Pancreas (tissue), 10 donors: ENCODE data around the gene RAMP3. TPM values are rescaled to one million over a fixed set of nuclear protein-coding genes. Genes with fewer than 3 reads are reported as not detected.
"Not testable (repeated sequence)": the region's sequence is repeated elsewhere in the genome, so short reads cannot be mapped to it uniquely, and the experiment has no call there.

Experiments used
- ATAC-seq, 4 donors: fragments of 200-7000 bp; cut with Tn5 transposase; one replicate each; pipeline versions ENCODE4 v1.8.0 to v1.9.1; 2020; ENCODE audit warnings: mild to moderate bottlenecking in 4 of 4, moderate library complexity in 4 of 4
- DNase-seq, 6 donors: peaks; one replicate each; pipeline ENCODE4 v3.0.0-alpha.2; 2020
- FAIRE-seq: peaks from 2 replicates; lab custom pipeline; 2012; peaks lifted over from hg19 to GRCh38; lab: Jason Lieb, UNC
- H3K27ac ChIP-seq, 4 donors: fragments of 200-600 bp; sonication (generic); 1 replicate in 3 of 4; 2 replicates in 1 of 4; pipeline versions ENCODE4 v1.5.0 to v1.8.0; 2020
- H3K27me3 ChIP-seq, 4 donors: fragments of 200-600 bp; one replicate each; pipeline ENCODE4 v1.8.0; 2021
- H3K36me3 ChIP-seq, 3 donors: fragments of 200-600 bp; sonication (generic) in 1 of 3; one replicate each; pipeline versions ENCODE4 v1.5.0 to v1.8.0; 2020 to 2021
- H3K4me1 ChIP-seq, 3 donors: fragments of 200-600 bp; one replicate each; pipeline ENCODE4 v1.8.0; 2021
- H3K4me3 ChIP-seq, 4 donors: fragments of 200-600 bp; sonication (generic) in 2 of 4; one replicate each; pipeline versions ENCODE4 v1.5.0 to v1.8.0; 2020 to 2021
- H3K9me3 ChIP-seq, 4 donors: fragments of 200-600 bp; one replicate each; pipeline ENCODE4 v1.8.0; 2021
- WGBS, 2 donors: extraction: QIAGEN DNeasy Blood & Tissue Kit; methylation state at CpG; one replicate each; pipeline ENCODE4 v1.1.7; 2013; 5-methylcytosine and 5-hydroxymethylcytosine counted together
- intact Hi-C, 3 donors: fragments of 100-400 bp; cut with DNase I; formaldehyde crosslinking; loops; one replicate each; pipeline versions ENCODE4 v1.11.1 to v1.14.2; 2022
- polyA plus RNA-seq, 2 donors: library from polyadenylated mRNA; stranded (reverse); fragments of 200-250 nt; gene quantifications; one replicate each; pipeline ENCODE4 v1.2.3, GENCODE V29; 2013
- total RNA-seq, 6 donors: library from RNA; stranded (reverse); fragmentation: NEBNext Ultra II Directional in 4 of 6; extraction: Animal tissue kit (Norgen Biotek cat#: 25700) in 4 of 6; gene quantifications; one replicate each; pipeline versions ENCODE4 v1.2.1 to v1.2.4, GENCODE V29; 2021 to 2023
- TF ChIP-seq, protein P1 (sequence below), 4 donors: fragments of 200-600 bp; sonication (generic) in 3 of 4; IDR thresholded peaks; one replicate each; pipeline versions ENCODE4 v1.5.0 to v1.8.0; 2021; ENCODE audit warnings: antibody characterized with exemption in 4 of 4
- donor health status: healthy with polysubstance abuse.
- donor health status: DM: no; HTN: no; CAD: no; lungs with moderate emphysema.
- donor health status: DM: no; HTN: no; CAD: no.
- donor health status: control.
- donor health status: control.
- donor health status: Bipolar disorder and iron deficiency.
- donor health status: DM: yes; HTN: yes; CAD: no.
- donor health status: DM: no; HTN: no; CAD: no.
- donor health status: DM: no; HTN: no; CAD: no.
- donor health status: DM: yes; HTN: yes; CAD: no.

Gene RAMP3
- total and polyA plus RNA-seq, 8 donors, result 4.1 to 41.1 (median 7.2) TPM

GRCh38 chr7:45149606-45150005 lies 8.0 kb upstream of the RAMP3 start:
- DNase-seq (peak in 1 of 6 donors; percentile 32), ATAC-seq (no peak), FAIRE-seq (no peak)
- WGBS, 2 donors, result 56 to 64% methylated on average over 5 of the region's 5 CpGs
- TF ChIP-seq, protein P1, sequence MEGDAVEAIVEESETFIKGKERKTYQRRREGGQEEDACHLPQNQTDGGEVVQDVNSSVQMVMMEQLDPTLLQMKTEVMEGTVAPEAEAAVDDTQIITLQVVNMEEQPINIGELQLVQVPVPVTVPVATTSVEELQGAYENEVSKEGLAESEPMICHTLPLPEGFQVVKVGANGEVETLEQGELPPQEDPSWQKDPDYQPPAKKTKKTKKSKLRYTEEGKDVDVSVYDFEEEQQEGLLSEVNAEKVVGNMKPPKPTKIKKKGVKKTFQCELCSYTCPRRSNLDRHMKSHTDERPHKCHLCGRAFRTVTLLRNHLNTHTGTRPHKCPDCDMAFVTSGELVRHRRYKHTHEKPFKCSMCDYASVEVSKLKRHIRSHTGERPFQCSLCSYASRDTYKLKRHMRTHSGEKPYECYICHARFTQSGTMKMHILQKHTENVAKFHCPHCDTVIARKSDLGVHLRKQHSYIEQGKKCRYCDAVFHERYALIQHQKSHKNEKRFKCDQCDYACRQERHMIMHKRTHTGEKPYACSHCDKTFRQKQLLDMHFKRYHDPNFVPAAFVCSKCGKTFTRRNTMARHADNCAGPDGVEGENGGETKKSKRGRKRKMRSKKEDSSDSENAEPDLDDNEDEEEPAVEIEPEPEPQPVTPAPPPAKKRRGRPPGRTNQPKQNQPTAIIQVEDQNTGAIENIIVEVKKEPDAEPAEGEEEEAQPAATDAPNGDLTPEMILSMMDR (IDR thresholded peaks at IDR 0.05), result no peak
- Histone ChIP-seq H3K27ac (no peak overlapping the region), H3K4me1 (no peaks in the 10 kb centered on the region), H3K9me3 (no peaks in the 10 kb centered on the region), H3K27me3 (no peaks in the 10 kb centered on the region), H3K36me3 (no peaks in the 10 kb centered on the region), H3K4me3 (no peak overlapping the region)
- intact Hi-C loops, result loop anchor here in 2 of 3 donors (5.0 to 10.0 kb wide), 3 partner anchors 105 to 715 kb away; no protein-coding TSS in a partner anchor

DNA sequence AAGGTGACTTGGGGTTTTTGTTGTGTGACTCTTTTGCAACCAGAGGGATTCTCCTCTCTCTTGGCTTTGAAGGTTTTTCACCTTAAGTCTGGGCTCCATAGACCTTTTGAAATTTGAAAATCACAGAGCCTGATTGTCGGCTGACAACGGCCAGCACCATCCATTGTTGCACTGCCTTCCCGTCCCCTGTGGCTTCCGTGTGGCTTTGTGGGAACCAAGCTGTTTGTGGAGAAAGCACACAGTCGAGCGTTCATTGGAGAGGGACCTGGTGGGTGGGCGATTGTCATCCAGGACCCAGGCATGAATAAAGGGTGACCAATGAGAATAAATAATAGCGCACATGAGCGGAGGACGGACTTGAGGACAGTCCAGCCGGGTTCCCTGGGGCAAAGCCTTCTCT lies 7.4 kb upstream of the RAMP3 start:
- TF ChIP-seq, protein P1 (IDR thresholded peaks at IDR 0.05), result no peak
- H3K4me3 ChIP-seq, result no peak overlapping the region
- intact Hi-C loops, result loop anchor here in 2 of 3 donors (5.0 to 10.0 kb wide), 3 partner anchors 105 to 715 kb away; no protein-coding TSS in a partner anchor
- H3K27me3 ChIP-seq, result no peaks in the 10 kb centered on the region
- no peaks in the 10 kb centered on the region for H3K4me1 ChIP-seq
- WGBS, 2 donors, result 57 to 68% methylated on average over 11 of the region's 11 CpGs
- ATAC-seq, result no peak
- H3K9me3 ChIP-seq, result no peaks in the 10 kb centered on the region
- peak in 1 of 6 donors; percentile 7 for DNase-seq
- H3K36me3 ChIP-seq, result no peaks in the 10 kb centered on the region
- FAIRE-seq, result no peak
- no peak overlapping the region for H3K27ac ChIP-seq

DNA sequence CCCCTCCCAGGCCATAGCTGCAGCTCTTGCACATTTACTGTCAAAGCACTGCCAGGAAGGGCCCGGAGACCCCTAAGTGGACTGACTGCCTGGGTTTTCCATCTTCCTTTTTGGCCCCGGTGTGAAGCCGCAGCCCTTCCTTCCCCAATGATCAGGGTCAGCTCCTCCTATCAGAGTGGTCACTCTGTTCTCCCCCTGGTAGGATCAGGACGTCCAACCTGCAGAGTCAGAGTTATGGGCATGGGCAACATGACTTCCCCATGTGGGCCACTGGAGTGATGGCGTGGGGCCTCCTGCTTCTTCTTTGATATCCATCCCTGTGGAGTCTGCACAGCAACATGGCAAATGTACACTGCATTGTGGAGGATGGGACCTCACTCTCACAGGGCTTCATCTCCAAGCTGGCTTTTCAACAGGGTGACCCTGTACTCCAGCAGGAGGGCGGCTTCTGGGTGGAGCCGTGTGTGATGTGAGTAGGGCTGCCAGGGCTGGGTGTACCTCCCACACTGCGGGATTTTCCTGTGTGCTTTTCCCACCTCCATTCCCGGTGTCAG lies 6.4 kb upstream of the RAMP3 start:
- intact Hi-C loops, result loop anchor here in 2 of 3 donors (5.0 to 10.0 kb wide), 3 partner anchors 104 to 714 kb away; no protein-coding TSS in a partner anchor
- Histone ChIP-seq H3K27ac (no peak overlapping the region), H3K9me3 (no peaks in the 10 kb centered on the region), H3K27me3 (no peaks in the 10 kb centered on the region), H3K36me3 (no peaks in the 10 kb centered on the region), H3K4me3 (no peak overlapping the region), H3K4me1 (no peaks in the 10 kb centered on the region)
- DNase-seq, result peak in 1 of 6 donors; percentile 27
- FAIRE-seq, result no peak
- no peak for ATAC-seq
- 51 to 62% methylated on average over 9 of the region's 9 CpGs for WGBS, 2 donors
- TF ChIP-seq, protein P1 (IDR thresholded peaks at IDR 0.05), result no peak

DNA sequence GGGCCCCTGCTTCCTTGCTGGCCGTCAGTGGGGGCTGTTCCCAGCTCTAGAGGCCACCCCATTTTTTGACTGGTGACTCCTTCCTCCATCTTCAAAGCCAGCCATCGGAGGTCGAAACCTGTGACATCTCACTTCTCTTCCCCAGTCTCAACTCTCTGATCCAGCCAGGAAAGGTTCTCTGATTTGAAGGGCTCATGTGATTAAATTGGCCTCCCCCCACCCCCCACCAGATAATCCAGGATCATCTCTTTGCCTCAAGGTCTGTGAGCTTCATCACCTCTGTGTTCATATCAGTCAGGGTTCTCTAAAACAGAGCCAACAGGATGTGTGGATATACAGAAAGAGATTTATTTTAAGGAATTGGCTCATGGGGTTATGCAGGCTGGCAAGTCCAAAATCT lies 5.6 kb upstream of the RAMP3 start:
- Histone ChIP-seq H3K27me3 (no peaks in the 10 kb centered on the region), H3K4me1 (no peaks in the 10 kb centered on the region), H3K27ac (no peak overlapping the region), H3K36me3 (no peaks in the 10 kb centered on the region), H3K4me3 (no peak overlapping the region), H3K9me3 (no peaks in the 10 kb centered on the region)
- WGBS, 2 donors, result 31 to 58% methylated on average over 3 of the region's 3 CpGs
- TF ChIP-seq, protein P1 (IDR thresholded peaks at IDR 0.05), result no peak
- intact Hi-C loops, result loop anchor here in 2 of 3 donors (5.0 to 10.0 kb wide), 3 partner anchors 103 to 713 kb away; no protein-coding TSS in a partner anchor
- DNase-seq (peak in 1 of 6 donors; percentile 20), ATAC-seq (no peak), FAIRE-seq (no peak)

GRCh38 chr7:45153233-45153632 lies 4.4 kb upstream of the RAMP3 start:
- H3K9me3 ChIP-seq, result no peaks in the 10 kb centered on the region
- ATAC-seq, result no peak
- intact Hi-C loops, result loop anchor here in 2 of 3 donors (5.0 to 10.0 kb wide), 3 partner anchors 102 to 712 kb away; no protein-coding TSS in a partner anchor
- 40 to 45% methylated on average over 3 of the region's 3 CpGs for WGBS, 2 donors
- no peak for FAIRE-seq
- TF ChIP-seq, protein P1 (IDR thresholded peaks at IDR 0.05), result no peak
- no peak overlapping the region for H3K4me3 ChIP-seq
- H3K36me3 ChIP-seq, result no peaks in the 10 kb centered on the region
- H3K27ac ChIP-seq, result no peak overlapping the region
- H3K4me1 ChIP-seq, result no peaks in the 10 kb centered on the region
- no peaks in the 10 kb centered on the region for H3K27me3 ChIP-seq
- DNase-seq, result peak in 1 of 6 donors; percentile 11

DNA sequence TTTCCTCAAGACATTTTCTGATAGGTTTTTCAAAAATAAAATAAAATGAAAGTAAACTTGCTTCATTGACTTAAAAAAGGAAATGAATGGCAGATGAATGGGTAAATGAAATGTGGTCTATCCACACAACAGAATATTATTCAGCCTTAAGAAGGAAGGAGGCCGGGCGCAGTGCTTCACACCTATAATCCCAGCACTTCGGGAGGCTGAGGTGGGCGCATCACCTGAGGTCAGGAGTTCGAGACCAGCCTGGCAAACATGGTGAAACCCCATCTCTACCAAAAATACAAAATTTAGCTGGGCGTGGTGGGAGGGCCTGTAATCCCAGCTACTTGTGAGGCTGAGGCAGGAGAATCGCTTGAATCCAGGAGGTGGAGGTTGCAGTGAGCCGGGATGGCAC lies 3.7 kb upstream of the RAMP3 start:
- intact Hi-C loops, result loop anchor here in 2 of 3 donors (5.0 to 10.0 kb wide), 3 partner anchors 101 to 711 kb away; no protein-coding TSS in a partner anchor
- WGBS, 2 donors, result 74 to 76% methylated on average over 8 of the region's 8 CpGs
- H3K27ac ChIP-seq, H3K9me3 ChIP-seq, ATAC-seq, H3K36me3 ChIP-seq, H3K4me3 ChIP-seq, FAIRE-seq, H3K4me1 ChIP-seq, H3K27me3 ChIP-seq: not testable (repeated sequence)
- DNase-seq, result peak in 1 of 6 donors; percentile 20
